Measurements from ENCODE around the gene GDPD3.

Gene GDPD3

DNA sequence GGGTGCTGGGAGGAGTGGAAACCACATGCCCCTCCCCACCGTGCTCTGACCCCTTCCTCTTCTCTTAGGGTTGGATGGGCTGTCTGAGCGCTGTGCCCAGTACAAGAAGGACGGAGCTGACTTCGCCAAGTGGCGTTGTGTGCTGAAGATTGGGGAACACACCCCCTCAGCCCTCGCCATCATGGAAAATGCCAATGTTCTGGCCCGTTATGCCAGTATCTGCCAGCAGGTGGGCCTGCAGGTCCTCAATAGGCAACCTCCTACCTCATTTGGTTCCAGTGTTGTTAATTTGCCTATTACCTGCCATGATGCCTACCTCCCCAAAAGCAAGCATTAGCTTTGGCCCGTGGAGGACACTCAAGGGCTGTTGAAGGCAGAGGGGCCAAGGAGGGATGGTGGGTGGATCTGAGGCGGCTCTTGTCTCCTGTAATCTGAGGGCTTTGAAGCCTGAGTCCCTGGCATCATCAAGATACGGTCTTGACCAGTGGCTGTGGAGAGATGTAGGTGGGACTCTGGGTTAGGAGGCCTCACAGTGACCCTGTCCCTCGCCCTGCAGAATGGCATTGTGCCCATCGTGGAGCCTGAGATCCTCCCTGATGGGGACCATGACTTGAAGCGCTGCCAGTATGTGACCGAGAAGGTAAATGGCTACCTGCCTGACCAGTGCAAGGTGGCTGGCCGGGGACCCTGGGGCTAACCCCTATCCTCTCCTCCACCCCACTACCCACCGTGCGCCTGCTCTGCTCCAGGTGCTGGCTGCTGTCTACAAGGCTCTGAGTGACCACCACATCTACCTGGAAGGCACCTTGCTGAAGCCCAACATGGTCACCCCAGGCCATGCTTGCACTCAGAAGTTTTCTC lies 44.4 kb downstream of the GDPD3 start:
- no peak; the same call in 1 of the 2 replicates for TF ChIP-seq POLR2A (IDR thresholded peaks at IDR 0.05; ENCODE audit: low read depth, low read length)
- no peak for TF ChIP-seq TAF1 (IDR thresholded peaks at IDR 0.05; ENCODE audit: borderline replicate concordance, low read depth, low read length)
- TF ChIP-seq POLR2AphosphoS5 (IDR thresholded peaks at IDR 0.05; ENCODE audit: low read depth, low read length) = no peak
- DNase-seq (ENCODE audit: insufficient read length) (no peak), FAIRE-seq (no peak)

DNA sequence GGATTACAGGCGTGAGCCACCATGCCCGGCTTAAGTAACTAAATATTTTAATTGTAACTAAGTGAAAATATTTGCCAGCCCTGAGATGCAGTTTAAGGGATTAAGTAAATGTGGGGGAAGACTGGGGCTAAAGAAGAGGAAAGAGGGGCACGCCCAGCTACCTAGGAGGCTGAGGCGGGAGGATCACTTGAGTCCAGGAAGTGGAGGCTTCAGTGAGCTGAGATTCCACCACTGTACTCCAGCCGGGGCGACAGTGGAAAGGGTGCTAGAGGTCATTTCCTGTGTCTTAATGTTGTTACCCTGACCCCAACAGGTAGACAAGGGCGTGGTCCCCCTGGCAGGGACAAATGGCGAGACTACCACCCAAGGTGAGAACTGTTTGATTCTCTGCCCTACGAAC lies 45.0 kb downstream of the GDPD3 start:
- FAIRE-seq (no peak), DNase-seq (ENCODE audit: insufficient read length) (no peak)
- no peak for TF ChIP-seq POLR2AphosphoS5 (IDR thresholded peaks at IDR 0.05; ENCODE audit: low read depth, low read length)
- TF ChIP-seq POLR2A (IDR thresholded peaks at IDR 0.05; ENCODE audit: low read depth, low read length) = no peak
- no peak for TF ChIP-seq TAF1 (IDR thresholded peaks at IDR 0.05; ENCODE audit: borderline replicate concordance, low read depth, low read length)

DNA sequence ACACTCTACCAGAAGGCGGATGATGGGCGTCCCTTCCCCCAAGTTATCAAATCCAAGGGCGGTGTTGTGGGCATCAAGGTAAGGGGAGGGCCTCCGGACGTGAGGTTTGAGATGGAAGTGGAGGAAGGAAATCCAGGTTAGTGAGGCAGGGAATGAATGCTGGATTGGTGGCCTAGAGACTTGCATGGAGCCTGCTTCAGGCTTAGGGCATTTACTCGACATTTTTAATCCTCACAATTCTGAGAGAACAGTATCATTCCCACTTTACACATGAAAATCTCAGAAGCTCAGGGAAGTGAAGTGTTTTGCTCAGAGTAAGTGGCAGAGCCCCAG lies 45.8 kb downstream of the GDPD3 start:
- FAIRE-seq (no peak), DNase-seq (ENCODE audit: insufficient read length) (no peak)
- no peak for TF ChIP-seq POLR2A (IDR thresholded peaks at IDR 0.05; ENCODE audit: low read depth, low read length)
- no peak for TF ChIP-seq TAF1 (IDR thresholded peaks at IDR 0.05; ENCODE audit: borderline replicate concordance, low read depth, low read length)
- no peak for TF ChIP-seq POLR2AphosphoS5 (IDR thresholded peaks at IDR 0.05; ENCODE audit: low read depth, low read length)

DNA sequence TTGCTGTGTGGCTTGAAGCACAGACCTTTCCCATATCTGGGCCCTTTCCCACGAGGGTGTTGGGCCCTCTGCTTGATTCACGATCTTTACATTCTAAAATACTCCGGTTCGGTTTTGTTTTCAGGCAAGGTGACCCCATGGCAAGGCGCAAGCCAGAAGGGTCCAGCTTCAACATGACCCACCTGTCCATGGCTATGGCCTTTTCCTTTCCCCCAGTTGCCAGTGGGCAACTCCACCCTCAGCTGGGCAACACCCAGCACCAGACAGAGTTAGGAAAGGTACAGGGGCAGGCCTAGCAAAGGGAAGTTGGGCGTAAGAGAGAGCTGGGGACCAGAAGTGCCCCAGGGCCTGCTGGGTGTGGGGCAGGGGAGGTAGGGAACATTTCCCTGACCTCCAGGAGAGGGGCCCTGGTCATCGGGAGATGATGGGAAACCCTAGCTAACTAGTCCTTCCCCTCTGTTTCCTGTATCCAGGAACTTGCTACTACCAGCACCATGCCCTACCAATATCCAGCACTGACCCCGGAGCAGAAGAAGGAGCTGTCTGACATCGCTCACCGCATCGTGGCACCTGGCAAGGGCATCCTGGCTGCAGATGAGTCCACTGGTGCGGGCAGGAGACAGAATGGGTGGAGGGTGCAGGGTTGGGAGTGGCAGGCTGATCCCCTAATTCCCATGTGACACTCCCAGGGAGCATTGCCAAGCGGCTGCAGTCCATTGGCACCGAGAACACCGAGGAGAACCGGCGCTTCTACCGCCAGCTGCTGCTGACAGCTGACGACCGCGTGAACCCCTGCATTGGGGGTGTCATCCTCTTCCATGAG lies 46.4 kb downstream of the GDPD3 start:
- no peak for FAIRE-seq
- no peak for DNase-seq (ENCODE audit: insufficient read length)
- TF ChIP-seq TAF1 (IDR thresholded peaks at IDR 0.05; ENCODE audit: borderline replicate concordance, low read depth, low read length) (no peak), POLR2AphosphoS5 (IDR thresholded peaks at IDR 0.05; ENCODE audit: low read depth, low read length) (no peak), POLR2A (IDR thresholded peaks at IDR 0.05; ENCODE audit: low read depth, low read length) (peak; percentile 36; the same call in 1 of the 2 replicates)

DNA sequence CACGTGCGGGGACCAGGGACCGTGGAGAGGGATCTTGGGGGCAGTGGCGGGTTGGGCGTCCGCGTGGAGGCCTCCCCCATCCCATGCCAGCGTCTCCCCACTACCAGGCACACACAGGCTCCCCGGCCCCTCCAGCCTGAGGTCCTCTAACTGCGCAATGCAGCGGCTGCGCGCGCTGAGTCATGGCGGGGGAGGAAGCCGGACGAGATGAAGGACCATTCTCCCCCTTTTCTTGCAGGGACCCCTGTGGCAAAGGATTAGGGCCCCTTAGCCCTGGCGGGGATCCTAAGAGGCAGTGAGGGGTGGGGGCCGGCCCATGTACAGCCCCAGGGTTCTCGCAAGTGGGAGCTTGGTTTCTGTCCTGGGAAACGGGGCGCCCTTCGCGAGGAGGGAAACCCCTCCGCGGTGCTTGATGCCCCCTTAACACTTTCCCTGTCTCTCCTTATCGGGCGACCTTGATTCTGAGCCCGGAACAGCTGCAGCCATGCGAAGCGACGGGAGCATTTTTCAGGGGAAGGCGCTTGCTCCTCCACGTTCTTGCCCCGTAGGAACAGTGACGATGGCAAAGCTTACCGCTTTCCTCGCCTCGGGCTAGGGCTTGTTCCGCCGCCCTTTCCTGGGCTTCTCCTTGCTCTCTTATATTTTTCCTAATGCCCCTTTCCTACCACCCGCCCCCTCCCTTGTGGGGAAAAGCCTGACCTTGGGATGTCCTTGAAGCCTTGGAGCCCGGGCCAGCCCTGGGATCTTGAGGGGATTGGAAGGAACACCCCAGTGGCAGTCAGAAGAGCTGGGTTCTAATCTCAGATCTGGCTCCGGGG lies 47.2 kb downstream of the GDPD3 start:
- DNase-seq (ENCODE audit: insufficient read length) = no peak
- TF ChIP-seq POLR2AphosphoS5 (IDR thresholded peaks at IDR 0.05; ENCODE audit: low read depth, low read length) (no peak), POLR2A (IDR thresholded peaks at IDR 0.05; ENCODE audit: low read depth, low read length) (no peak), TAF1 (IDR thresholded peaks at IDR 0.05; ENCODE audit: borderline replicate concordance, low read depth, low read length) (no peak)
- FAIRE-seq = no peak

DNA sequence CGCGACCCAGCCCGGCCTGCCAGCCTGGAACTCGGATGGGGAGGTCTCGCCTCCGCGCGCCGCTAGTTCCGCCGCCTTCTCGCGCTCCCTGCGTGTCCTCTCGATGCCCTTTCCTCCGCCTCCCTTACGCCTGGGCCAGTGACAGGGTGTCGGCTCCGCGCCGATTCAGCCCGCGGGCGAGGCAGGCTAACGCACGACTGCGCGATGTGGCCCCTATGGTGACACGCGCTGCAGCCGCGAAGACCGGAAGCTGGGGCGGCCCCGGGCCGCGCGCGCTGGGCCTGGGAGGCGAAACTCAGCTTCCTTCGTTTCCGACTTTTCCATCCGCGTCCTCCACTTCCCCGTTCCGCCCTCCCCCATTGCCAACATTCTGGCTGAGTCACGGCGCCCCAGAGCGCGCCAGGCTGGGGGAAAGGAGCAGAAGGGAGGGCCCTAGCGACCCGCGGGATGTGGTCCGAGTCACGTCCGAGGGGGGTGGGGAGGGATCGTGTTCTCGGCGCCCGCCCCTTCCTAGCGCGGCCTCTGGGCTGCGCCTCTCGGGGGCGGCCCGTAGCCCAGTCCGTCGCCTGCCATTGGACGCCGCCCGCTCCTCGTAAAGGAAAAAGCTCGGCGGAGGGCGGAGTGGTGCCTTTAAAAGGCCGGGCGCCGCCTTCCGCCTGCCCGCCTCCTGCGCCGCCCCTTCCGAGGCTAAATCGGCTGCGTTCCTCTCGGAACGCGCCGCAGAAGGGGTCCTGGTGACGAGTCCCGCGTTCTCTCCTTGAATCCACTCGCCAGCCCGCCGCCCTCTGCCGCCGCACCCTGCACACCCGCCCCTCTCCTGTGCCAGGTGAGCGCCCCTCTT lies 48.0 kb downstream of the GDPD3 start, which contains the start of gene ALDOA:
ALDOA (plus strand) TSS at position 659 of the 841 bp plus-strand sequence. CDS start 1,138 bp downstream, outside the sequence.
- TF ChIP-seq TAF1 (IDR thresholded peaks at IDR 0.05; ENCODE audit: borderline replicate concordance, low read depth, low read length) (peak; percentile 51), POLR2AphosphoS5 (IDR thresholded peaks at IDR 0.05; ENCODE audit: low read depth, low read length) (peak; percentile 90), POLR2A (IDR thresholded peaks at IDR 0.05; ENCODE audit: low read depth, low read length) (peak; percentile 90)
- peak; percentile 81 for FAIRE-seq
- DNase-seq (ENCODE audit: insufficient read length) = peak; percentile 93

DNA sequence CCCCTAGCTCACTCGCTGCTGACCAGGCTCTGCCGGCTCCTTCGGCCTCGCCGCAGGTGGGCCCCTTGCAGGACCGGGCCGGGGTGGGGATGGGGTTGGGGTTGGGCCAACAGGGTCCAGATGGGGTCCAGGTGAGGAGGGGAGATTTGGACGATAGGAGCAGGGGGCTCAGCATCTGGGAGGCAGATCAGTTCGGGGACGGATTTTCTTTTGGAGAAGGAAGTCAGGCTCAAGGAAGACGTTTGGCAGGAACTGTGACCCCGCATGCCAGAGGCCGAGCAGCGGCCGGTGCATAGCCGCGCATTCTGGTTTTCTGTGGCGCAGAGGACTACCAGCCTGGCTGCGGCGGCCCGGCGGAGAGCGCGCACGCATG lies 48.6 kb downstream of the GDPD3 start:
- no peak for TF ChIP-seq POLR2AphosphoS5 (IDR thresholded peaks at IDR 0.05; ENCODE audit: low read depth, low read length)
- DNase-seq (ENCODE audit: insufficient read length) = no peak
- no peak for FAIRE-seq

DNA sequence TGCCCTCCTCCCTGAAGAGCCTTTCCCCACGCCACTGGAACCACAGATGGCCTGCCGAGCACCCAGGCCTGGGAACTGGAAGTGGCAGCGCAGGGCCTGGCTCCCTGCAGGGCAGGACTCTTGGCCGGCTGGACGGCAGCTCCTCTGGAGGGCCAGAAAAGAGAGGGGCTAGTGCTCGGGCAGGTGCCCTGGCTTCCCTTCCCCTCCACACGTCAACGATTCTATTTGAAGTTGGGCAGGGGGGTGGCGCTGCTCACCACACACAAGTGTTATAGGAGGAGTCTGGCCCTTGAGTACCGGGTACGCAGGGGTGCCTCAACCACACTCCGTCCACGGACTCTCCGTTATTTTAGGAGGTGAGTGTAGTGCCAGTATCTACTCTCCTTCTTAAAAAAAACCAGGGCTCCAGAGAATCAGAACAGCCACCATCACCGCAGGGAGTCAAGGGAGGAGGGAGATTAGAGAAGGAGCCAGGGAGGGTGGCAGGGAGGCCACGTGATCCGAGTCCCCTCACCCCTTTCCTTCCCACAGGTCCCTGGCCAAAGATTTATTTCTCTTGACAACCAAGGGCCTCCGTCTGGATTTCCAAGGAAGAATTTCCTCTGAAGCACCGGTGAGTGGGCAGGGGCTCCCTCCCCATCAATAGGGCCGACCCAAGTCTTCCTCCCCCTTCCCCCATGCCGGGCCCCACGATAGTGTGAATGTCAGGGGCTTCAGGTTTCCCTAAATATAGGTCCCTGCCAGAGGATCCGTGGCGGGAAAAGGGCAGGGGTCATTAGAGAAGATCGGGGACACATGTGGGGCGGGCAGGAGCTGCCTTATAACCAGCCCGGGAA lies 49.2 kb downstream of the GDPD3 start:
- no peak for FAIRE-seq

DNA sequence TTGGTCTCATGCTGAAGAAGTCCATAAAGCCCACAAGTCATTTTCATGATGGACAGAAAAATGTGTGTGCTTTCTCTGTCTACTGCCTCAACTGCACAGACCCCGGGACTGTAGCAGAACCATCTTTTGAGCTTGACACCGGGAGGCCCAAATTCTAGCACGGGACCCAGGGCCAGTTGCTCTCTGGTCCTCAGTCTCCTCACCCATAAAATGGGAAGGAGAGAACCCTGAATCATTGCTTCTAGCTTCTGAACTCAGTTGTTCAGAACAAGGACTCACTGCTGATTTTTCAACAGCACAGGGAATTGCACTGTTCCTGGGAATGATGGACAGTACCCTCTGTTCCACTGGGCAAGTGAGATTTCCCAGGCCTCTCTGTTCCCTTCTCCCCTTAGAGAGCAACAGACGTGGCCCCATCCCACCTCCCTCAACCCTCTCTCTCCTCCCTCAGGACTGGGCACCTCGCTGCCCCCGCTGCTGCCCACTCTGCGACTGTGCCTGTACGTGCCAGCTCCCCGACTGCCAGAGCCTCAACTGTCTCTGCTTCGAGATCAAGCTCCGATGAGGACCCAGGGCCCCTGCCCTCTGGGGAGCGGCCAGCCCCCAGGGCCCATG lies 50.0 kb downstream of the GDPD3 start:
- TF ChIP-seq POLR2AphosphoS5 (IDR thresholded peaks at IDR 0.05; ENCODE audit: low read depth, low read length) (no peak), TAF1 (IDR thresholded peaks at IDR 0.05; ENCODE audit: borderline replicate concordance, low read depth, low read length) (no peak), POLR2A (IDR thresholded peaks at IDR 0.05; ENCODE audit: low read depth, low read length) (no peak)
- no peak for FAIRE-seq
- DNase-seq (ENCODE audit: insufficient read length) = no peak

More for the DNA sequence above, 49.2 kb downstream of the GDPD3 start:
- TF ChIP-seq POLR2A (IDR thresholded peaks at IDR 0.05; ENCODE audit: low read depth, low read length) (no peak; the same call in 1 of the 2 replicates), POLR2AphosphoS5 (IDR thresholded peaks at IDR 0.05; ENCODE audit: low read depth, low read length) (peak; percentile 44; the same call in 1 of the 2 replicates), TAF1 (IDR thresholded peaks at IDR 0.05; ENCODE audit: borderline replicate concordance, low read depth, low read length) (no peak; the same call in 1 of the 2 replicates)
- DNase-seq (ENCODE audit: insufficient read length) = peak; percentile 70

All from GM12892 (cell line).